NCI-H524 treated with DMSO at 0.1 percent for 48 hours (cell line): ENCODE results near the gene EAPP.
"Not testable (repeated sequence)": the region's sequence is repeated elsewhere in the genome, so short reads cannot be mapped to it uniquely, and the experiment has no call there.

Source experiments
- DNase-seq: peaks from one replicate; lab custom pipeline; 2025; lab: John Stamatoyannopoulos, UW

Gene EAPP

GRCh38 chr14:34539407-34540180 lies at the start of gene EAPP:
Gene EAPP, minus strand, starts transcription at chr14:34539701. Its CDS starts 73 bp downstream, at chr14:34539628.
- DNase-seq, result no peak

- no peak for DNase-seq
Observed at GRCh38 chr14:34583525-34583924, 44.0 kb upstream of the EAPP start.

- DNase-seq, result no peak
Observed at GRCh38 chr14:34582117-34582680, 42.7 kb upstream of the EAPP start.

GRCh38 chr14:34580381-34580780 lies 40.9 kb upstream of the EAPP start:
- DNase-seq, result no peak

- no peak for DNase-seq
Observed at GRCh38 chr14:34571771-34572170, 32.3 kb upstream of the EAPP start.

- no peak for DNase-seq
Observed at GRCh38 chr14:34569750-34570149, 30.2 kb upstream of the EAPP start.

- no peak for DNase-seq
Observed at GRCh38 chr14:34568803-34569202, 29.3 kb upstream of the EAPP start.

GRCh38 chr14:34562776-34563150 lies 23.3 kb upstream of the EAPP start:
- DNase-seq, result no peak

- not testable (repeated sequence) for DNase-seq
Observed at GRCh38 chr14:34562037-34562775, 22.7 kb upstream of the EAPP start.

- DNase-seq, result not testable (repeated sequence)
Observed at GRCh38 chr14:34556498-34556829, 17.0 kb upstream of the EAPP start.

GRCh38 chr14:34555583-34556497 lies 16.3 kb upstream of the EAPP start:
- not testable (repeated sequence) for DNase-seq

- no peak for DNase-seq
Observed at GRCh38 chr14:34554540-34555250, 15.2 kb upstream of the EAPP start.

- not testable (repeated sequence) for DNase-seq
Observed at GRCh38 chr14:34549276-34549966, 9.9 kb upstream of the EAPP start.

GRCh38 chr14:34548472-34548981 lies 9.0 kb upstream of the EAPP start:
- no peak for DNase-seq

- DNase-seq, result not testable (repeated sequence)
Observed at GRCh38 chr14:34547136-34547520, 7.6 kb upstream of the EAPP start.

- not testable (repeated sequence) for DNase-seq
Observed at GRCh38 chr14:34546272-34547135, 7.0 kb upstream of the EAPP start.

- not testable (repeated sequence) for DNase-seq
Observed at GRCh38 chr14:34540181-34541059, 919 bp upstream of the EAPP start.

GRCh38 chr14:34538871-34539406 lies 562 bp downstream of the EAPP start:
- no peak for DNase-seq
